ENCODE measurements around the gene RAB22A. TPM values are rescaled to one million over a fixed set of nuclear protein-coding genes. Genes with fewer than 3 reads are reported as not detected.

RAB22A gene
- total RNA-seq, 2 experiments from 2014 or later = 9.3 to 9.8 TPM

GRCh38 chr20:58394801-58395200 lies 85.3 kb downstream of the RAB22A start:
- peaks cover 34% of the 10 kb centered on the region for H3K36me3 Mint-ChIP-seq (ENCODE audit: low read depth)
- H3K4me1 Mint-ChIP-seq (ENCODE audit: low read depth) = peaks cover 88% of the 10 kb centered on the region
- H3K4me3 Mint-ChIP-seq = no peak overlapping the region
- intact Hi-C loops (cut with micrococcal nuclease) = loop anchor here (10.0 kb wide), 1 partner anchor 640 kb away; the partner anchor contains the start of gene ATP5F1E
- no peaks in the 10 kb centered on the region for H3K27me3 Mint-ChIP-seq (ENCODE audit: low read depth)
- no peak for DNase-seq
- CTCF ChIA-PET = interaction anchor here (0.6 kb wide), 1 partner anchor 79 kb away, joined by 3 read pairs; no protein-coding TSS in a partner anchor
- H3K9me3 Mint-ChIP-seq = no peaks in the 10 kb centered on the region
- no peak overlapping the region for H3K27ac Mint-ChIP-seq

DNA sequence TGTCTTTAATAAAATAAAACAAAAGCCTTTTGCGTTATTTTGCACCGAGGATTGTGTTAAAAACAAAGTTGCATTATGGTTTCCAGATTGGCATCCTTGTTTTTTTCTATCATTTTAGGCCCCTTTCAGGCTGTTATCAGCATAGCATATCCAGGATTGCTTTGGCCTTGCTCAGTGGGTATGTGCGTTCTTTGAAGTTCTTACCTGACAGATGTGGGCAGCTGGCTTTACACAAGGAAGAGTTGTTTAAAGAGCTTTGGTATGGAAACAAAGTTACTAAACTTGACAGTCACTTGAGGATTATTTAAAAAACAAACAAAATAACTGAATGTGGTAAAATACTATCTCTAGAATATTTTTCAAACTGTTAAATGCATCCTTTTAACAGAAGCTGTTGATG lies 86.1 kb downstream of the RAB22A start:
- no peak for DNase-seq
- Mint-ChIP-seq H3K4me3 (no peak overlapping the region), H3K36me3 (ENCODE audit: low read depth) (peaks cover 29% of the 10 kb centered on the region), H3K27ac (no peak overlapping the region), H3K4me1 (ENCODE audit: low read depth) (peaks cover 88% of the 10 kb centered on the region), H3K9me3 (no peaks in the 10 kb centered on the region), H3K27me3 (ENCODE audit: low read depth) (no peaks in the 10 kb centered on the region)
- CTCF ChIA-PET = no interaction called here
- intact Hi-C loops (cut with micrococcal nuclease) = loop anchor here (10.0 kb wide), 1 partner anchor 639 kb away; the partner anchor contains the start of gene ATP5F1E

GRCh38 chr20:58397429-58397828 lies 87.9 kb downstream of the RAB22A start:
- no peaks in the 10 kb centered on the region for H3K9me3 Mint-ChIP-seq
- no peaks in the 10 kb centered on the region for H3K27me3 Mint-ChIP-seq (ENCODE audit: low read depth)
- H3K4me1 Mint-ChIP-seq (ENCODE audit: low read depth) = peaks cover 72% of the 10 kb centered on the region
- intact Hi-C loops (cut with micrococcal nuclease) = loop anchor here (10.0 kb wide), 1 partner anchor 637 kb away; the partner anchor contains the start of gene ATP5F1E
- no peak for DNase-seq
- CTCF ChIA-PET = interaction anchor here (0.5 kb wide), 1 partner anchor 248 kb away, joined by 4 read pairs; no protein-coding TSS in a partner anchor
- peaks cover 20% of the 10 kb centered on the region for H3K36me3 Mint-ChIP-seq (ENCODE audit: low read depth)
- no peak overlapping the region for H3K27ac Mint-ChIP-seq
- H3K4me3 Mint-ChIP-seq = no peak overlapping the region

DNA sequence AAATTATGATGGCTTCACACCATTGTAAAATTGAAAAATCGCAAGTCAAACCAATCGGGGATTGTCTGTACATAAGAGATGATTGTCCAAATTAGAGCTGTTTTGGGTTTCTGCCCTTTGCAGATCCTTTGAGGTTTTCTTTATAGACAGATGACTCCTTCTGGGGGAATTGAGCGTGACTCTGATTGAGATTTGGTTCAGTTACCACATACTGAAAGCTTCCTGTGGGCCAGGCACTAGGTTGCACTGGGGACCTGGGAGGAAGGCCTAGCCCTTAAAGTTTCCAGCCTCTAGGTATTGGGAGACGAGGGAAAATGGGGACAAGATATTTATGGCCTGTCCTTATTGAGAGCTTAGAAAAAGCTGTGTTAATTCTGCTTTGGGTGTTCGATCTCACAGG lies 88.7 kb downstream of the RAB22A start:
- peaks cover 16% of the 10 kb centered on the region for H3K36me3 Mint-ChIP-seq (ENCODE audit: low read depth)
- H3K27me3 Mint-ChIP-seq (ENCODE audit: low read depth) = no peaks in the 10 kb centered on the region
- no peak overlapping the region for H3K4me3 Mint-ChIP-seq
- H3K9me3 Mint-ChIP-seq = no peaks in the 10 kb centered on the region
- CTCF ChIA-PET = no interaction called here
- no peak for DNase-seq
- H3K4me1 Mint-ChIP-seq (ENCODE audit: low read depth) = peaks cover 64% of the 10 kb centered on the region
- H3K27ac Mint-ChIP-seq = no peak overlapping the region
- intact Hi-C loops (cut with micrococcal nuclease) = loop anchor here (1.0 to 10.0 kb wide), 2 partner anchors 10 to 637 kb away; partner anchors contain the start of gene ATP5F1E

- Mint-ChIP-seq H3K4me1 (ENCODE audit: low read depth) (peaks cover 51% of the 10 kb centered on the region), H3K27me3 (ENCODE audit: low read depth) (no peaks in the 10 kb centered on the region), H3K4me3 (no peak overlapping the region), H3K27ac (no peak overlapping the region), H3K36me3 (ENCODE audit: low read depth) (peaks cover 10% of the 10 kb centered on the region), H3K9me3 (no peaks in the 10 kb centered on the region)
- CTCF ChIA-PET = interaction anchor here (1.0 kb wide), 1 partner anchor 163 kb away, joined by 4 read pairs; no protein-coding TSS in a partner anchor
- intact Hi-C loops (cut with micrococcal nuclease) = loop anchor here (10.0 kb wide), 3 partner anchors 635 to 1005 kb away; partner anchors contain the start of genes ATP5F1E, RBM38 and ZBP1
- DNase-seq = no peak
Observed at GRCh38 chr20:58399926-58400325, 90.4 kb downstream of the RAB22A start.

GRCh38 chr20:58401162-58401561 lies 91.6 kb downstream of the RAB22A start:
- CTCF ChIA-PET = interaction anchor here (1.5 kb wide), 1 partner anchor 9 kb away, joined by 3 read pairs; no protein-coding TSS in a partner anchor
- H3K4me3 Mint-ChIP-seq = no peak overlapping the region
- H3K27me3 Mint-ChIP-seq (ENCODE audit: low read depth) = no peaks in the 10 kb centered on the region
- no peak overlapping the region for H3K27ac Mint-ChIP-seq
- intact Hi-C loops (cut with micrococcal nuclease) = loop anchor here (10.0 kb wide), 2 partner anchors 776 to 1006 kb away; partner anchors contain the start of genes RBM38 and ZBP1
- DNase-seq = no peak
- no peaks in the 10 kb centered on the region for H3K9me3 Mint-ChIP-seq
- peaks cover 9% of the 10 kb centered on the region for H3K36me3 Mint-ChIP-seq (ENCODE audit: low read depth)
- H3K4me1 Mint-ChIP-seq (ENCODE audit: low read depth) = peaks cover 41% of the 10 kb centered on the region

DNA sequence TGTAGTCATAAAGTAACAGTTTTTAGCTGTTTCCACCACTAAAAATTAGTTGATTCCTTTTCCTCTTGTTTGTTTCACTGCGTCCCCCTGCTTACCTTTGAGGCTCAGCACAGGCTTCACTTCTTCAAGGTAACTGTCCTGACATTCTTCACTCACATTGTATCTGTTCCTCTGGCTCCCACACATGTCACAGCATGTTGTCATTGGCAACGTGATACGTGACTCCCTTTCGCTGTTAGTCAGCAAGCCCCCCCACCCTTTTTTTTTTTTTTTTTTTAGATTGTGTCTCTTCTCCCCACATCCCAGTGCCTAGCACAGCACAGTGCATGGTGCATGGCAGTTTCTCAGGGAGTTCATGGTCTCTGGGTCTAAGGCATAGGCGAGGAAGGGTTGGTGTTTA lies 92.8 kb downstream of the RAB22A start:
- Mint-ChIP-seq H3K4me3 (no peak overlapping the region), H3K9me3 (no peaks in the 10 kb centered on the region), H3K36me3 (ENCODE audit: low read depth) (peaks cover 7% of the 10 kb centered on the region), H3K27ac (no peak overlapping the region), H3K27me3 (ENCODE audit: low read depth) (no peaks in the 10 kb centered on the region), H3K4me1 (ENCODE audit: low read depth) (peaks cover 33% of the 10 kb centered on the region)
- intact Hi-C loops (cut with micrococcal nuclease) = loop anchor here (10.0 kb wide), 2 partner anchors 778 to 1008 kb away; partner anchors contain the start of genes RBM38 and ZBP1
- CTCF ChIA-PET = interaction anchor here (1.5 kb wide), 1 partner anchor 10 kb away, joined by 3 read pairs; no protein-coding TSS in a partner anchor
- peak; percentile 23 for DNase-seq

DNA sequence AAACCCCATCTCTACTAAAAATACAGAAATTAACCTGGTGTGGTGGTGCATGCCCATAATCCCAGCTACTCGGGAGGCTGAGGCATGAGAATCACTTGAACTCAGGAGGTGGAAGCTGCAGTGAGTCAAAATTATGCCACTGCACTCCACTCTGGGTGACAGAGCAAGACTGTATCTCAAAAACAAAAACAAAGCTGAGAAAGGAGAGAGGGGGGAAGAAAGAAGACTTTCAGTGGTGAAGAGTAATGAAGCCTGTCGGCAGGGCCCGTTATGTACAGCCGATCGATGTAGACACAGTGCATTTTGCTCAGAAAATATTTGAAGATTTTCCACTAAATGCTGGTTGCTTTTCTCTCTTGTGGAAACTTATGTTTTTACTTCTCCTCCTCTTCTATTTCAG lies 93.3 kb downstream of the RAB22A start:
- Mint-ChIP-seq H3K9me3 (no peaks in the 10 kb centered on the region), H3K4me3 (no peak overlapping the region), H3K27me3 (ENCODE audit: low read depth) (no peaks in the 10 kb centered on the region), H3K27ac (no peak overlapping the region), H3K4me1 (ENCODE audit: low read depth) (peaks cover 33% of the 10 kb centered on the region), H3K36me3 (ENCODE audit: low read depth) (peaks cover 7% of the 10 kb centered on the region)
- no peak for DNase-seq
- intact Hi-C loops (cut with micrococcal nuclease) = loop anchor here (10.0 kb wide), 2 partner anchors 778 to 1008 kb away; partner anchors contain the start of genes RBM38 and ZBP1
- CTCF ChIA-PET = interaction anchor here (1.5 kb wide), 1 partner anchor 10 kb away, joined by 3 read pairs; no protein-coding TSS in a partner anchor

- intact Hi-C loops (cut with micrococcal nuclease) = loop anchor here (10.0 kb wide), 2 partner anchors 778 to 1008 kb away; partner anchors contain the start of genes RBM38 and ZBP1
- Mint-ChIP-seq H3K4me3 (no peak overlapping the region), H3K27ac (no peak overlapping the region), H3K27me3 (ENCODE audit: low read depth) (no peaks in the 10 kb centered on the region), H3K4me1 (ENCODE audit: low read depth) (peaks cover 33% of the 10 kb centered on the region), H3K9me3 (no peaks in the 10 kb centered on the region), H3K36me3 (ENCODE audit: low read depth) (peaks cover 9% of the 10 kb centered on the region)
- CTCF ChIA-PET = no interaction called here
- no peak for DNase-seq
Observed at GRCh38 chr20:58403272-58403671, 93.8 kb downstream of the RAB22A start.

- Mint-ChIP-seq H3K4me1 (ENCODE audit: low read depth) (peaks cover 30% of the 10 kb centered on the region), H3K36me3 (ENCODE audit: low read depth) (peaks cover 3% of the 10 kb centered on the region), H3K9me3 (no peaks in the 10 kb centered on the region), H3K27ac (no peak overlapping the region), H3K27me3 (ENCODE audit: low read depth) (no peaks in the 10 kb centered on the region), H3K4me3 (no peak overlapping the region)
- DNase-seq = no peak
- CTCF ChIA-PET = no interaction called here
- intact Hi-C loops (cut with micrococcal nuclease) = loop anchor here (5.0 to 10.0 kb wide), 3 partner anchors 247 to 1011 kb away; partner anchors contain the start of genes RBM38, STX16 and ZBP1
Observed at GRCh38 chr20:58405504-58406291, 96.2 kb downstream of the RAB22A start.

- peaks cover 30% of the 10 kb centered on the region for H3K4me1 Mint-ChIP-seq (ENCODE audit: low read depth)
- H3K36me3 Mint-ChIP-seq (ENCODE audit: low read depth) = peaks cover 4% of the 10 kb centered on the region
- intact Hi-C loops (cut with micrococcal nuclease) = loop anchor here (5.0 to 10.0 kb wide), 3 partner anchors 246 to 1012 kb away; partner anchors contain the start of genes RBM38, STX16 and ZBP1
- peak overlapping the region; percentile 13 for H3K27ac Mint-ChIP-seq
- CTCF ChIA-PET = no interaction called here
- no peaks in the 10 kb centered on the region for H3K9me3 Mint-ChIP-seq
- H3K27me3 Mint-ChIP-seq (ENCODE audit: low read depth) = no peaks in the 10 kb centered on the region
- no peak overlapping the region for H3K4me3 Mint-ChIP-seq
- DNase-seq = no peak
Observed at GRCh38 chr20:58406422-58407001, 97.0 kb downstream of the RAB22A start.

Data from activated naive CD4-positive, alpha-beta T cell treated with anti-CD3 and anti-CD28 coated beads for 36 hours (primary cell).